Measurements from ENCODE around the gene CAMK2B.

DNA sequence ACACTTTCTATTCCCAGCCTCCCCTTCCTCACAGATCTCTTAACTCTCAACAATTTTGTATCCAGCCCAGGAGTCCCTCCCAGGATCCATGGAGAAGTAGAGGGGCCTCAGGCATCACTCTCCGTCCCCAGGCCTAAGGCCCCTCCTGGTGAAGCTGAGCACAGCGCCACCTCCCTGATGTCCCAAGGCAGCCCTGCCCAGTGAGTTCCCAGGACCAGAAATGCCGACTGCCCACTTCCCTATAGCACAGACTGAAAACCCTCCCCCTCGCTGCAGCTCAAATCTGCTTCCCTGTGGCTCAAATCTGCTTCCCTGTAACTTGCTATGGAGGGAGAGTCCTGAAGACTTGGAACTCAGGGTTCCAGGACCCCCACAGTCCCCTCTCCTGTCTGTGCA is 89.1 kb downstream of the CAMK2B start:
- no peak for TF ChIP-seq POLR2A (IDR thresholded peaks at IDR 0.05)
- TF ChIP-seq, protein P1, sequence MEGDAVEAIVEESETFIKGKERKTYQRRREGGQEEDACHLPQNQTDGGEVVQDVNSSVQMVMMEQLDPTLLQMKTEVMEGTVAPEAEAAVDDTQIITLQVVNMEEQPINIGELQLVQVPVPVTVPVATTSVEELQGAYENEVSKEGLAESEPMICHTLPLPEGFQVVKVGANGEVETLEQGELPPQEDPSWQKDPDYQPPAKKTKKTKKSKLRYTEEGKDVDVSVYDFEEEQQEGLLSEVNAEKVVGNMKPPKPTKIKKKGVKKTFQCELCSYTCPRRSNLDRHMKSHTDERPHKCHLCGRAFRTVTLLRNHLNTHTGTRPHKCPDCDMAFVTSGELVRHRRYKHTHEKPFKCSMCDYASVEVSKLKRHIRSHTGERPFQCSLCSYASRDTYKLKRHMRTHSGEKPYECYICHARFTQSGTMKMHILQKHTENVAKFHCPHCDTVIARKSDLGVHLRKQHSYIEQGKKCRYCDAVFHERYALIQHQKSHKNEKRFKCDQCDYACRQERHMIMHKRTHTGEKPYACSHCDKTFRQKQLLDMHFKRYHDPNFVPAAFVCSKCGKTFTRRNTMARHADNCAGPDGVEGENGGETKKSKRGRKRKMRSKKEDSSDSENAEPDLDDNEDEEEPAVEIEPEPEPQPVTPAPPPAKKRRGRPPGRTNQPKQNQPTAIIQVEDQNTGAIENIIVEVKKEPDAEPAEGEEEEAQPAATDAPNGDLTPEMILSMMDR (IDR thresholded peaks at IDR 0.05), result no peak

Data from esophagus squamous epithelium (tissue), 4 donors.